RWPE1 (cell line): Measurements from ENCODE around the gene FCGBP.

Source experiments
- CTCF ChIA-PET: fragments of 350-600 bp; sonication (Branson Sonifier 250); formaldehyde crosslinking; extraction: SDS; loops from one replicate; lab custom pipeline; 2021; lab: Yijun Ruan, JAX
- POLR2A ChIA-PET: fragments of 400-600 bp; formaldehyde crosslinking; extraction: SDS; loops from one replicate; lab custom pipeline; 2020; ENCODE audit warnings: antibody characterized with exemption; ENCODE audit not compliant: low non-redundant PET; lab: Yijun Ruan, JAX
- DNase-seq: peaks from one replicate; pipeline ENCODE4 v3.0.0; 2012; ENCODE audit warnings: low spot score
- H3K27ac ChIP-seq: fragments of 450-650 bp; 2 replicates; pipeline ENCODE4 v1.5.1; 2017
- CTCF ChIP-seq: fragments of 450-650 bp; conservative IDR thresholded peaks from 2 replicates; pipeline ENCODE4 v1.5.1; 2017; ENCODE audit warnings: low read depth, mild to moderate bottlenecking

FCGBP gene

GRCh38 chr19:39916851-39917396, 17.5 kb downstream of the FCGBP start:
- no peak for DNase-seq
- no peak overlapping the region for H3K27ac ChIP-seq
- POLR2A ChIA-PET: no interaction called here
- no peak for TF ChIP-seq CTCF
- CTCF ChIA-PET: no interaction called here

GRCh38 chr19:39916236-39916635, 18.2 kb downstream of the FCGBP start:
- ChIA-PET CTCF (no interaction called here), POLR2A (no interaction called here)
- no peak for TF ChIP-seq CTCF
- H3K27ac ChIP-seq: no peak overlapping the region
- no peak for DNase-seq

GRCh38 chr19:39915848-39916215, 18.6 kb downstream of the FCGBP start:
- DNase-seq: no peak
- ChIA-PET CTCF (no interaction called here), POLR2A (no interaction called here)
- TF ChIP-seq CTCF: no peak
- no peak overlapping the region for H3K27ac ChIP-seq

- TF ChIP-seq CTCF: no peak
- no peak overlapping the region for H3K27ac ChIP-seq
- CTCF ChIA-PET: interaction anchor here (0.6 to 0.8 kb wide), 2 partner anchors 475 to 1525 kb away, joined by 3 to 6 read pairs; no protein-coding TSS in a partner anchor
- POLR2A ChIA-PET: no interaction called here
- DNase-seq: no peak
Measured at GRCh38 chr19:39915101-39915847, 19.2 kb downstream of the FCGBP start.

GRCh38 chr19:39913682-39914333, 20.6 kb downstream of the FCGBP start:
- no peak for TF ChIP-seq CTCF
- ChIA-PET POLR2A (no interaction called here), CTCF (no interaction called here)
- H3K27ac ChIP-seq: no peak overlapping the region
- DNase-seq: no peak

- no peak overlapping the region; the same call in 1 of the 2 replicates for H3K27ac ChIP-seq
- no peak for DNase-seq
- CTCF ChIA-PET: no interaction called here
- no peak for TF ChIP-seq CTCF
- POLR2A ChIA-PET: no interaction called here
Measured at GRCh38 chr19:39908803-39909202, 25.6 kb downstream of the FCGBP start.
